Smooth muscle cell of the coronary artery (primary cell): Measurements from ENCODE around the gene TSPY10. TPM values are rescaled to one million over a fixed set of nuclear protein-coding genes. Genes with fewer than 3 reads are reported as not detected.

Experiments
- total RNA-seq: library from RNA; depleted of rRNA; stranded (reverse); fragments of >200 nt; gene quantifications from 2 replicates; pipeline ENCODE4 v1.2.3, GENCODE V29; 2014; ENCODE audit warnings: low replicate concordance

TSPY10 gene, protein sequence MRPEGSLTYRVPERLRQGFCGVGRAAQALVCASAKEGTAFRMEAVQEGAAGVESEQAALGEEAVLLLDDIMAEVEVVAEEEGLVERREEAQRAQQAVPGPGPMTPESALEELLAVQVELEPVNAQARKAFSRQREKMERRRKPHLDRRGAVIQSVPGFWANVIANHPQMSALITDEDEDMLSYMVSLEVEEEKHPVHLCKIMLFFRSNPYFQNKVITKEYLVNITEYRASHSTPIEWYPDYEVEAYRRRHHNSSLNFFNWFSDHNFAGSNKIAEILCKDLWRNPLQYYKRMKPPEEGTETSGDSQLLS
- total RNA-seq, result not detected in 2 replicates

DNA sequence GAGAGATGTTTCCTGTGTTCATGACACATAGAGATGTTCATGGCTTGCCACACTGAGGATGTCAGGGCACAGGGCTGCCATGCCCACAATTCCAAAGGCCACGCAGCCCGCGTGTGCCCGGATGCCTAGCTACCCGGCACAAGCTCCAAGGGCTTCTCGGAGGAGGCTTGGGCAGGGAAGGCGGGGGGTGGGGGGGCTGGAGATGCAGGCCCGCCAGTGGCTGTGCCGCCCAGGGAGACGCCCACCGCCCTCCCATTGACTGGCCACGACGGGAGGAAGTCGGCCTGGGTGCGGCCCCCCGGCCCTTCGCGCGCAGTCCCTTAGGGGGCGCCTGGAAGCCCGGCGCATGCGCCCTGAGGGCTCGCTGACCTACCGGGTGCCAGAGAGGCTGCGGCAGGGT is at the start of gene TSPY10:
Gene TSPY10 (plus strand): TSS at position 301 of the 400 bp plus-strand sequence. CDS start 46 bp downstream, at position 347.

DNA sequence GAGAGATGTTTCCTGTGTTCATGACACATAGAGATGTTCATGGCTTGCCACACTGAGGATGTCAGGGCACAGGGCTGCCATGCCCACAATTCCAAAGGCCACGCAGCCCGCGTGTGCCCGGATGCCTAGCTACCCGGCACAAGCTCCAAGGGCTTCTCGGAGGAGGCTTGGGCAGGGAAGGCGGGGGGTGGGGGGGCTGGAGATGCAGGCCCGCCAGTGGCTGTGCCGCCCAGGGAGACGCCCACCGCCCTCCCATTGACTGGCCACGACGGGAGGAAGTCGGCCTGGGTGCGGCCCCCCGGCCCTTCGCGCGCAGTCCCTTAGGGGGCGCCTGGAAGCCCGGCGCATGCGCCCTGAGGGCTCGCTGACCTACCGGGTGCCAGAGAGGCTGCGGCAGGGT is 40.7 kb upstream of the TSPY10 start, which contains the start of gene TSPY9:
Gene TSPY9 (plus strand): TSS at position 301 of the 400 bp plus-strand sequence. CDS start 46 bp downstream, at position 347.

Other genes starting within 250 kb of the TSPY10 start
- not detected in 2 replicates for gene TSPY4, start 190.4 kb upstream of the TSPY10 start, total RNA-seq
- gene TSPY8, start 170.1 kb upstream of the TSPY10 start, total RNA-seq, result not detected in 2 replicates
- not detected in 2 replicates for gene TSPY3, start 129.5 kb upstream of the TSPY10 start, total RNA-seq
- not detected in 2 replicates for gene TSPY1, start 60.9 kb upstream of the TSPY10 start, total RNA-seq
- gene TSPY9, start 40.6 kb upstream of the TSPY10 start, total RNA-seq, result not detected in 2 replicates